GM12891 (cell line): Measurements from ENCODE around the gene ELOF1.

ENCODE experiments used
- POLR2A ChIP-seq: IDR thresholded peaks from 2 replicates; pipeline ENCODE4 v1.6.1; 2011; ENCODE audit warnings: low read depth, low read length, control low read depth
- POLR2AphosphoS5 ChIP-seq: IDR thresholded peaks from 2 replicates; pipeline ENCODE4 v1.6.1; 2011; ENCODE audit warnings: low read depth, low read length, control low read depth
- POU2F2 ChIP-seq: IDR thresholded peaks from 2 replicates; pipeline ENCODE4 v1.6.1; 2011; ENCODE audit warnings: low read depth, mild to moderate bottlenecking, control low read depth, low read length, moderate library complexity
- TAF1 ChIP-seq: IDR thresholded peaks from 2 replicates; pipeline ENCODE4 v1.6.1; 2011; ENCODE audit warnings: low read depth, low read length, control low read depth

DNA sequence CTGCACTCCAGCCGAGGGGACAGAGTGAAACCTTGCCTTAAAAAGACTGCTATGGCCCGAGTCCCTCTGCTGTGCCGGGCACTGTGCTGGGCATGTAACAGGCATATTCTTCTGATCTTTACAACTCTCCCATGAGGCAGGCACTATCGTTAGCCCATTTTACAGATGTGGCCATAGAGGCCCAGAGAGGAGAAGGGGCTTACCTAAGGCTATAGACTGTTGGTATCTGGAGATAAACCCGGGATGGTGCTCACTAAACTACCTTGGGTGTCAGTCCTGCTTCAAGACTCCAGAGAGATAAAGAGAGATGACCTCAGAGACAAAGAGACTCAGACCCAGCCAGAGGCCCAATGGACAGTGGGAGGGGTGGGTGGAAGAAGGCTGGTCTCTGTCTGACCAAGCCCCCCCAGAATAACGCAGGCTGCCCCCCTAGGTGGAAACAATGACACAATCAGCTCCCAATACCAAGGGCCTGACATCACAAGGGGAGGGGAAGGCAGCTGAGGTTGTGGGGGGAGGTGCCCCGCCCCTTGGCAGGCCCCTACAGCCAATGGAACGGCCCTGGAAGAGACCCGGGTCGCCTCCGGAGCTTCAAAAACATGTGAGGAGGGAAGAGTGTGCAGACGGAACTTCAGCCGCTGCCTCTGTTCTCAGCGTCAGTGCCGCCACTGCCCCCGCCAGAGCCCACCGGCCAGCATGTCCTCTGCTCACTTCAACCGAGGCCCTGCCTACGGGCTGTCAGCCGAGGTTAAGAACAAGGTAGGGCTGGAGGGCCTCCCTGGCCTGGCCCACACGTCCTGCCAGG lies 20.6 kb downstream of the ELOF1 start, which contains the start of gene CNN1:
- TF ChIP-seq POLR2A = no peak
- no peak for TF ChIP-seq POLR2AphosphoS5
- TF ChIP-seq TAF1 = no peak
- no peak for TF ChIP-seq POU2F2
